Cerebellar nuclear complex (tissue), 1 donor: ENCODE results near the gene GMDS.

Experiments used
- DNase-seq, 2 experiments: peaks; one replicate each; lab custom pipeline; 2025; lab: John Stamatoyannopoulos, UW

Gene GMDS

DNA sequence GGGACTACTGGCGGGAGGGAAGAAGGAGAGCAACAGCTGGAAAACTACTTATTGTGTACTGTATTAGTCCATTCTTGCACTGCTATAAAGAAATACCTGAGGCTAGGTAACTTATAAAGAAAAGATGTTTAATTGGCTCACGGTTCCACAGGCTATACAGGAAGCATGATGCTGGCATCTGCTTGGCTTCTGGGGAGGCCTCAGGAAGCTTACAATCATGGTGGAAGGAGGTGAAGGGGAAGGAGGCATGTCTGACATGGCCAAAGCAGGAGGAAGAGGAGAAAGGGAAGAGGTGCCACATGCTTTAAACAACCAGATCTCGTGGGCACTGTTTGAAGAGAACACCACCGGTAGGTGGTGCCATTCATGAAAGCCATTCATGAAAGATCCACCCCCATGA, 67.3 kb downstream of the GMDS start:
- DNase-seq, result no peak

DNA sequence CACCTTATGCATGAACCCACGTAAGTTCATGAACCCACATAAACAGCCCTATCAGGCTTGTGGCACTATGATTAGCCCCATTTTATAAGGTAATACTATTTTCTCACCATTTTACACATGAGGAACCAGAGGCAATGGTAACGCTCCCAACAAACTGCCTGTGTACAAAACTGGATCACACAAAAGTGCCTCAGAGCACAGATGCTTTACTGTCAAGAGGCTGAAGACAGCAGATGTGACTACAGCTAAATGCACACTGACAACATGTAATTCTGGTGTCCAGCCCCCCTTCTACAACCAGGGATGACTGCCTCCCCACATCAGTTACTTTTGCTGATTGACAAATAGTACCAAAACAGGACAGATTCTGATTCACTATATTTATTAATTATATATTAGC, 69.6 kb downstream of the GMDS start:
- no peak for DNase-seq

DNA sequence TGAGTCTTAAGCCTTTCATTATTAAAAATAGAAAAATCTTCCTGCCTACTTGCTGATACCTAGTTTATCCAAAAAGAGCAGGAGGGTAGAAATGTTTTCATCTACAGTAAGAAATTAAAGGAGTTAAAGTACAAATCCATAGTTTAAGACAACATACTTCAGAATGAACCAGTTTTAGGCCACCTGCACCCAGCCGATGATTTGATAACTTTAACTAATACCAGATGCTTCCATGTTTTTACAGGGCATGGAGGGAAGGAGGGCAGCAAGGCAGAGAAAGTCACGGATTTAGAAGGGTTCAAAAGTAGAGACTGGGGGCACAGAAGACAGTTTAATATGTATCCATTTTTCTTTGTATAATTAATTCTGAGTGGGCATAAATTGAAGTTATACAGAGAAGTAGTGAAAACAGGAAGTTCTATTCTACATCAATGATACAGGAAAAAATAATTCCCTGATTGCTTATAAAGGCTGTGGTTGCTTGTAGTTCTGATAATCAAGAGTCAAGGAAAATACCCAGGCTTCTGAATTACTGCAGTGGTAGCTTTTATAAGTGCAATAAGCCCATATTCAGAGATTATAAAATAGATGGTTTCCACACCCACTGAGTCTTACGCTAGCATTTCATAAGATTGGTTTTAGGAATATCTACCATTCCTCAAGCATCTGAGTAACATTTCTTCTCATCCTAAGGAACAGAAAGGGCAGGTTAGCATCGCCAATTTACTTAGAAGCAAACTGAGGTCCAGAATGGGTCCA, 72.0 kb downstream of the GMDS start:
- no peak for DNase-seq

DNA sequence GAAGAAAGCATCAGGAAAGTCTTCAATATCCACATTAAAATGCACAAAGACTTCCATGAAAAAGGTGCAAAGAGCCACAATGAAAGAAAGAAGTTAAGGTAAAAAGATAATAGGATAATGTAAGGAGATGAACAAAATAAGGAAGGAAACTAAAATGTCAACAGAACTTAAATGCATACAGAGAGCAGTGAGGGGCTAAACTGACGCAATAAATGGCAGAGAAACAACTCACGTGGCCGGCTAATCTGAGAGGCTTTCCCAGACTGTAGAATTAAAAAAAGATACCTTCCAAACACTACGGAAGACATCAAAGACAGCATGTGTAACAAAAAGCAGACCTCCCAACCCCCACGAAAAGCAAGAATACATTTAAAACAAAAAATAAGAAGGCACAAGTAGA, 73.7 kb downstream of the GMDS start:
- no peak for DNase-seq

DNA sequence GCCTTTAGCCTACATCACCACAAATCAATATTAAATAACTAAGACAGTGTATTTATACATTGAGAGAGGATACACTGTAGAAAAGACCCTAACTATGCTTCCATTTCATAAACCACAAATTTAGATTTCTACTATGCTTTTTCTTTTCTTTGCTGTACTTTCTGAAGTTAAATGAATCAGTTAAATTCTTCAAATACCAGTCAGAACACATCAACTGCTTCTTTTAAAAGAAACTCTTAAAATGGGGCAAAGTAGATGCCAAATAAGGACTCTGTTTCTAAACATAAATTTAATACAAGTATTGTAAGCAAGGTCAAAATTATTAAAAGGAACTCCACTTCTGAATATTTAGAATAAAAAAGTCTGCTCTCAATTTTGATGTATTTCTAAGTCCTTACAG, 76.9 kb downstream of the GMDS start:
- DNase-seq, result no peak

DNA sequence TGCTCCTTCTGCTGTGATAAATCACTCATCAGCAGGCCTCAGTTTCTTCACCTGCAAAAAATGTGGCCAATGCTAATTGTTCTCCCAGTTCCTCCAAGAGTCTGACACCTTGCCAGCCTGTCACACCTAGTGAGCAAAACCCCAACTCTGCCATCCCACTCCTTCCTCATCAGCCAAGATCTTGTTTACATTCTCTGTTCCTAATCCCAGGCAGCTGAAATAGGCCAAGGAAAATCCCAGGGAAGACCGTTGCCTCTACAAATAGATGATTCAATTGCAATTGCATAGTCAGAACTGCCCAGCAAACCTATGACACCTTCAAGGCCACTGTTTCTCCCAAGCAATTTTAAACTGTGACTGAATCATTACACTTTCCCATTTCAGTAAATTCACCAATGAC, 78.7 kb downstream of the GMDS start:
- DNase-seq, result no peak

DNA sequence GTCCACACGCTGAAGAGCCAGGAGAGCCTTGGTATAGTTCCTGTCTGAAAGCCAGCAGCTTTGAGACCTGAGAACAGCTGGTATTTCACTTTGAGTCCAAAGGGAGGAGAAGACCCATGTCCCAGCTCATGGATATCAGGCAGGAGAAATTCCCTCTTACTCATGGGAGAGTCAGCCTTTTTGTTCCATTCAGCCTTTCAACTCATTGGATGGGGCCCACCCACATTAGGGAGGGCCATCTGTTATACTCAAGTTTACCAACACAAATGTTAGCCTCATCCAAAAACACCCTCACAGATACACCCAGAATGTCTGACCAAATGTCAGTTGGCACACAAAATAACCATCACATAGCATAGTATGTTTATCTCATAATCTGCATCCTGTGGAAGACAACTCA, 80.1 kb downstream of the GMDS start:
- DNase-seq, result peak in 1 of 2 experiments; percentile 23

DNA sequence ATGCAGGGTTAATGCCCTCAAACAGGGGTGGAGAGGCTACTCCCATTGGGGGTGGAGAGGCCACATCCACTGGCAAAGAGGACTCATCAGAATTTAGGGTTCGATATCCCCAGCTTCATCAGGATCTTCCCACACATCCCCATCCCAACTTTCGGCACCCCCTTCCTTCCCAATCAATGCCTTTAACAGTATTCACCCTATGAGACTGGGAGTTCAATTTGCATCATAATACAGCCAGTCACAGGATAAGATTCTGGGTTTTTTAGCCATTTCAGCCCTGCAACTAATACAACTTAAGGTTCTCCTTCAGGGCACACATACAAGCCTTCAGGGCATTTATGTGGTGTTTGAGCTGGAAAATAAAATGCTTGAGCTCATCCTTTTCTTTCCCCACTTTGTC, 80.9 kb downstream of the GMDS start:
- DNase-seq, result no peak

DNA sequence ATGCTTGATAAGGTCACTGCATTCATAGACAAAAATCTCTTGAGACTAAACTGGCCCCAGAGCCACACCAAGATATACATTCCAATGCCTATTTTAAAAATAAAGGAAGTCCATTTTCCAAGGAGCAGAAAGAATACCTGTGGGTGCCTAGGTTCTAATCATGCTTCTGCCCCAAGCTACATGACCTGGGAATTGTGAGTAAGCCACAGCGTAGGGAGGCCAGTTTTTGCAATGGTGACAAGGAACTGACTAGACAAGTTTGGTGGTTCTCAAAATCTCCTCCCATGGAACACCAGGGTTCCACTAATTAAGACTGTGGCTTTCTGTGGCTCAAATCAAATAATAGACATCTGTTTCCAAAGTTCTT, 83.3 kb downstream of the GMDS start:
- DNase-seq, result no peak

DNA sequence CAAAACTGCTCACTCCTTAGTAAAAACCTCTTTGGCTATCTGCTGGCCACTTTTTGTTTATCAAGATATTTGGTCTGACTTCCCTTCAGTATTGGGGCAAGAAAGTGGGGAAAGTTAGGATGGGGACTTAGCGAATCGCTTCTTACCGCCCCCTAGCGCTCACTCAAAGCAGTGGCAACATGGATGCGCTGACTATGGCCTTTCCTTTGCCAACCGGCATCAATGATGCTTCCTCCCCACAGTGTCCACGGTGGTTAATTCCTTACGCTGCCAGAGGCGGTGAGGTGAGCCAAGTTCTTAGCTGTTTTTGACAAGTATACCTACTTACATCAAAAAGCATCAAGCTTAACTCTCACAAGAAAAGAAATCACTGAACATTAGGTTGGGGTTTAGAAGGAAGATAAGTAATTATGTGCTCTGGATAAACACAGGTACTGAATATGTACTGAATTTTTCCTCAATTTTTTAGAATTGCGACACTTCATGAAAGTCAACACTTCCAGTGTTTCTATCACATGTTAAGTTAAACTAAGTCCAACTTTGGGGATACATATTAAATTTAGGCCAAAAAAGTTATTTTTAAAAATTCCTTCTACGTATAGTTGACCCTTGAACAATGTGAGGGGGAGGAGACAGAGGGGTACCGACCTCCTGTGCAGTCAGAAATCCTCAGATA, 86.7 kb downstream of the GMDS start:
- DNase-seq, result no peak

DNA sequence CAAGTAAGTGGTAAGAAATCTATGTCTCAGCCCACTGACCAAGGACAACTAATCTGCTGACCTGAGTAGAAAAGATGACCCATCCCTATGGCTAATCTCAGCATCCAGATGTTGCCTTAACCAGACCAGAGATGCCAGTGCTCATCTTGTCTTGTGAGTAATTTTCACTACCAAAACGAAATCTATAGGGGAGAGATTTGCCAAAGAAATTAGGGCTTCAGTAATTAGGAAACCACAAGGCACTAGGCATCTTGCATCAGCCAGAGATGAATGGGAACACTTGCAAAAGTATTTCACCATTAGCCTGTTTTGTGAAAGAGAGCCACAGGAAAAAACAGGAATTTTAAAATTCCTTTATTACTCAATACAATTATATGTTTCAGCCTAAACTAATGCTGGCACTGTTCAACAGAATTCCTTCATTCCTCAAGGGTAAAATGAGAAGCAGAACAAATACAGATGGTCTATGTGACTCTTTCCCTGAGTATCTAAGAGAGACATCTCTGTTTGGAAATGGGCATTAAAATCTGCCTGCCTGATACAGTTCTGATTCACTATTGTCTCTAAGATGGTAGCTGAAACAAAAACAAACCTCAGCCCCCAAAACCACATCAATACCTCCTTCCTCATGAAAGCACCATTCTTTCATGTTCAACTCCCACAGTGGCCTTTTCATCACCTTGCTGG, 87.8 kb downstream of the GMDS start:
- no peak for DNase-seq

DNA sequence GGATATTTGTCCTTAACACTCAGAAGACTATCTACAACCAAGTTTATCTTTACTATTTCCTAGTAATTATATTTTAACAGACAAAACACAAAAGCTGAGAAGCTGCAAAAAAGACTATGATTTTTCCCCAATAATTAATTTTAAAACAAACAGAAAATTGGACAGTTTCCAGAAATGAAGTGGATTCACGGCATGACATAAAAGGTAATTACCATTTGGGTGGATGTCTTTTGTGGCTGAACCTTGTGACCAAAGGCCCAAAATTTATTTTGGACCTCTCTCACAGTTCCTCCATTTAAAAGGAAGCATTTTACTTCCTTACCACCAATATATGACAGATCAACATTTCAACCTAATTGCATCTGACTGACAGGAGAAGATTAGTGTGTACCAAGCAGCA, 90.2 kb downstream of the GMDS start:
- no peak for DNase-seq

DNA sequence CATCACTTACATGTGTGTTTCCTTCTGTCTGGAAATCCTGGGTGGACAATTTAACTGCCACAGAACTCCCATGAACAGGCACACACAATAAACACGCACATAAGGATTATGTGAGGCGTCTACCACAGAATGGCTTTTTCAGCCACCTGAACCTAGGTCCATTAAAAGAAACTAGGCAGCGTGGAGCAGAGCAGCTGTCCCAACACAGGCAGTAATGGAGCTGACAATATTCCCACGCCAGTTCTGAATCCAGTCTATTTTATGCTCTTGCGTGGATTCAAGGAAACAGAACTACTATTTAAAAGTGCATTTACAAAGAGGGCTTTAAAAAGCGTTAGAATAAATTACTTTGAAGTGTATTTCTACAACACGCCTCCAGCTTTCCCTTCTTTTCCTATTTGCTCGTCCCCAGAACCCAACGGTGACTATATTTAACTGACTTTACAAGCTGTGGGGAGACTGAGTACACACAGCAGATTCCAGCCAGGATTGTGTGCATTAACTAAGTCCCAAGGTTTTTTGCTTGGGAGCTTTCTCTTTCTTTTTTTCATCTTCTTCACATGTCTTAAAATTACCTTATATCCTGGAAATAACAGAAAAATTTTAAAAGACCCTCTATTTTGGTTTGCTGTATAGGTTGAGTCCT, 95.9 kb downstream of the GMDS start:
- DNase-seq, result no peak

DNA sequence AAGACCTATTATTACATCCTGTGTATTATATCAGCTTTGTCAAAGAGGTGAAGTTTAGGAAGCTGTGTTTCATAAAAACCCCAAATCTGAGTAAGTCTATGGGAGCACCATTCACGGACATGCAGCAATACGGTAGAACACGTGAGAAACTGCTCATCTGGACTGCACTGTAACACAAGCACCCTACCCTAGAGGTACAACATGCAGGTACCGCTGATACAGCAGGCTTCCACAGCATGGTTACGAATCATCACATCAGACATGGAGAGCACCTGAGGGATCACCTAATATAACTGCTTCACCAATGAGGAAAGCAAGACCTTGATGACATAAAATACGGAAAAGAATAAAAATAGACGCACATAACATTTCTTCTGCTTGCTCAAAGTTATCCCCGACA, 96.7 kb downstream of the GMDS start:
- no peak for DNase-seq

DNA sequence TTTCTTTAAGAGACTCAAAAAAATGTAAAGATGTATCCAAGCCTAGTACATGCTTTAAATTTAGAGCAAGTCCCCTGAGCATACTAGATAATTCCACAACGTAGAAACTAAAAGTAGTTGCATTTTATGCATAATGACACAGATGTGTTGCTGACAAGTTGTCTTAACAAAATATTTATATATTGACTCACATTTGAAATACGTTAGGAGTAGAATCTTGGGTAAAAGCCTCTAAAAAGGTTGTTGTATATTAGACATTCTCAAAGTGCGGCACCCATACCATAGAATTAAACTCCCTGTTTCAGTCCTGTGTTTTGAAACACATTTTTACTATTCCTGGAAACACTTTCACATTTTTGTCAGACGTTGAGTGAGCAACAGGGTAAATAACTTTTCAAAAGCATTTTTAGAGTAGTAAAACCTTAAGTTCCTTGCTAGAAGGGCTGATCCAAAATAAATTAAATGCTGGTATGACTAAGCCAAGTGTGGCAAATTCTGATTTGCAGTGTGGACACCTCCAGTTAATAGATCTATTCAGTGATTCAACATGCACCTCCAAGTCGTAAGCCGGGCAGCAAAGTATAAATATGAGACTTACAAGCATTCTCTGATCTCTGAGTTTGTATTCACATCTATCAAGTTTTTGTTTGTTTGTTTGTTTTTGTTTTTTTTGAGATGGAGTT, 97.5 kb downstream of the GMDS start:
- DNase-seq, result no peak

DNA sequence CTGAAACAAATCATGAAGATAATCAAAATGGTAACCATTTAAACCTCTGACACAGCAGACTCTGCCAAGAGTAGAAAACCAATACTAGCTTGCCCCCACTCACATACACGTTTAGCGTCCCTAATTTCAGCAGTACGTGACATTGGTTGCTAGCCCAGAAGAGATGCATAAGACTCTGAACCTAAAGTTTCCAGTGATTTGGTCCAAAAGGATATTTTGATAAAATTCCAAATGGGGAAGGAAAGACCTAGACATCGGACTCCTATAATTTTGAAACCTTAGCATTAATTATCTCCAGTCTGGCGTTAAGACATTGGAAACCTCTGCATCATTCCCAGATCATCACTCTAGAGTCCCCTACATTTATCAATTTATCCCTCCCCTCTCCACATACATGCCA, 98.1 kb downstream of the GMDS start:
- DNase-seq, result no peak

DNA sequence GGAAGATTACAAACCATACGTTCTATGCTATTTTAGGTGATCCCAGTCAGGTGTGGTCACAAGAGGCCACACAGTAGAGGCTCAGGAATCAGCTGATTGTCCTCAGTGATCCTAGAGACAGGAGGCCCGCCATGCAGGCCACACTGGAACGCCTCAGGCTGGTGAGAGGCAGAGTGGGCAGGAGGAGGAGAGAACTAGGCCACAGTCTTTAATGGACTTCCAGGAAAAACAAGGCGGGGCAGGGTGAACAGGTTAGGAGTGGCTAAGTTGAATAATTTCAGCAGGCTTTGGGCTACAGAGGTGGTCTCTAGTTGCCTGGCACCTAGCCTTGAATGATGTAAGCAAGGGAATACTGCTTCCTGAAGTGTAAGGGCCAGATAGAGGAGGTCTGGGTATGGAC, 101.2 kb downstream of the GMDS start:
- DNase-seq, result no peak

DNA sequence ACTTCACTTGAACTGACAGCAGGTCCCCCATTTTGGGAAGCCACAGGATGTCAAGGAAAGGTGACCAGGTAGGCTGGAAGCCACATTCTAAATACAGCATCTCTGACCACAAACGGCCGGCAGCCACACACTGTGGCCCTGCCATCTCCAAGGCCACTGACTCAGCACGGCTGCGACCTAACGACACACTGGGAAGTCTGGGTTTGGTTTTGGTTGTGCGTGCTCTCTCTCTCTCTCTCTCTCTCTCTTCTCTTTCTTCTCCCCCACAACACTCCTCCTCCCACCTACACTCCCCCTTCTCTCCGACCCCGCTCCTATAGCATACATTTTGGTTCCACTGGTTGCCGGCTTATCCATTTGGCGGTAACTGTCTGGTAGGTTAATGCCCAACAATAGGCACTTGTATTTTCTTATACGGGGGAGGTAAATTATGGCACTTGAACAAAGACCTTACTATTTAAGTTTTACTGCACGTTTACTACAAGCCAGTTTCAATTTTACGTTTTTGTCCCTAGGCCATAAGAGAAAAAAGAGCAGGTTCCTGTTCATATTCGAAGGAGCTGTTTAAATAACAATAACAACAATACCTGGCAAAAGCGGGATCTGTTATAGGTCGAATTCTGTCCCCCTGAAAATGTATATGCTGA, 103.6 kb downstream of the GMDS start:
- DNase-seq, result no peak

DNA sequence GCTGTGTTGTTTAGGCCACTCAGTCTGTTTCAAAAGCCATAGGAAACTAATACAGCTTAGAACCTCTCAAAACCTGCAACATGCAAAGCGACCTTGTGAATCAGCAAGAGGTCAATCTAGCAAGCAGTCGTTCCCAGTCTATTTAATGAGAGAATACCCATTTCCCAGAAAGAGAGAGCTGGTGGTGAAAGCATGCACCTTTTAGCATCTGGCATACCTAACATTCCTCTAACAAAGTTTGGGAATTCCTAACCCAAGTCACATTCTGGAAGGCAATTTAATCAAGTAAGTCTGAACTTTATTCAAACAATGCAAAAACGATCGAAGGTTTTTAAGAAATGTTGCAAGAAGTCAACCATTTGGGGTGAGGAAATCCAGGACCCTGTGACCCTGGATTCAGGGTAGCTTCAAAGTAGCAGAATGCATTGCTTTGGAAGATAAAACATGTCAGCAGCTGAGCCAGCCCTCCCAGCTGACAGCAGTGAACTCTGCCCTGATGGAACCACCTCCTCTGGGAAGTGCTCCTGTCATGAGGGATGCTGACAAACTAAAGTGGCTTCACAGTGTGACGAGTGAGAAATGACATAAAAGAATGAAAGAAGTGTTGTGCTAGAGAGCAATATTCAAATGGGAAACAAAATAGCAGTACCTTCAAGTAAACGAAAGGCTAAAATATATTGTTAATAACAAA, 104.8 kb downstream of the GMDS start:
- no peak for DNase-seq

DNA sequence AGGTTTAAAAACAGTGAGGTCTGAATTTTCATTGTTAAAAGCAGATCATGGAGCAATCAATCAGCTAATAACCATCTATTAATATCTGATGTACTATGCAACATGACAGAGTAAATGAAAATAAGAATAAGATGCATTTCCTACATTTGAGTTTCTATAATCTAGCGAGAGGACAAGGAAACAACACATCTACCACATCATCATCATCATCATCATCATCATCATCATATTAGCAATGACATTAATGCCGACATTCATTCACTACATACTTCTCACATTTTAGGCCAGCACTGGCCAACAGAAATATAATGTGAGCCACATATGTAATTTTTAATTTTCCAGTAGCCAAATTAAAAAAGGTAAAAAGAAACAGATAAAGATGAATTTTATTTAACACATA, 110.0 kb downstream of the GMDS start:
- DNase-seq, result no peak

DNA sequence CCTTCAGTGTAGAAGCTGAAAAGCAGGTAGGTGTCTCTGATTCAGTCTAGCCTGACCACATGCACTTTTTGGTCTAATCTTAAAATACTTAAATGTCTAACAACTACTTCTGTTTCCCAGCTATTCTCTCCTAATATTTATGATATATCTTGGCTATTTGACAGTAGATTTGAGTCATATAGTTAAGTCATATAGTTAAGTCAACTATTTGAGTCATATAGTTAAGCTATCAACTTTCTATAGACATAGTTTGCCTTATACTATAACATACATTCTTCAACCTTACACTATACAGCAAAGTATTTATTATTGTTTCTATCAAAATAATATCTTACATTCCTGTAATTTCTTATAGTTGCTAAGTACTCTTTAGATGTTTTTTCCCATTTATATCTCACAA, 110.9 kb downstream of the GMDS start:
- no peak for DNase-seq
